Retina (tissue), 1 donor: ENCODE measurements around the gene CARD19.

Experiments used
- DNase-seq: peaks from one replicate; pipeline ENCODE4 v3.0.0-alpha.2; 2016

CARD19 gene

DNA sequence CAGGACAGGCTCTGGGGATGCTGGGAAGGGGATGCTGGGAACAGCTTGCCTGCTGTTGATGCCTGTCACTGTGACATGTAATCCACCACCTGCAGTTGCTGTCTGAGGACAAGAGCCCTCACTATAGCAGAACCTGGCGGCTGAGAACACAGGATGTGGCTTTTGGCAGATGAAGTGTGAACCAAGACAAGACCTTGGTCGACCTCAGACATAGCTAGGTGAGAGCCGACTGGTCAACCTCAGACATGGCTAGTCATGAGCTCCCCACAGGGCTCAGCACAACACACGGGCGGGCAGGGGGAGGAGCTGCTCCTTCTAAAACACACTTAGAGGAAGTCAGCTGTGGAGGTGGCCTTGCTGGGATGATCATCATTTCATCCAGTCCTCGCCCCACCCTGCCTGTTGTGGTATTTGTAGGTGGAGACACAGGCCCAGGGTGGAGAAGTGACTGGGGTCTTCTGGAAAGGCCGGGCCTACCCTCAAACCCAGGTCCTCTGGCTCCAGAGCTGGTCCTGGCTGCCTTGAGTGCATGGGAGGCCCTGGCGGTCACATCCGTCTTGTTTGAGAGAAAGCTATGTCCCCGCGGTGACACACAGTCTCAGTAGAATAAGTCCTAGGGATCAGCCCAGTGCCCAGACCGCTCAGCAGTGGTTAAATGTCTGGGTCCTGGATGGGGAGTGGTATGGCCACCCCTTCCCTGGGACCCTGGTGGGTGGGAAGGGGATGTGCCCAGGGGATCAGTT lies 31.5 kb upstream of the CARD19 start:
- DNase-seq: no peak

DNA sequence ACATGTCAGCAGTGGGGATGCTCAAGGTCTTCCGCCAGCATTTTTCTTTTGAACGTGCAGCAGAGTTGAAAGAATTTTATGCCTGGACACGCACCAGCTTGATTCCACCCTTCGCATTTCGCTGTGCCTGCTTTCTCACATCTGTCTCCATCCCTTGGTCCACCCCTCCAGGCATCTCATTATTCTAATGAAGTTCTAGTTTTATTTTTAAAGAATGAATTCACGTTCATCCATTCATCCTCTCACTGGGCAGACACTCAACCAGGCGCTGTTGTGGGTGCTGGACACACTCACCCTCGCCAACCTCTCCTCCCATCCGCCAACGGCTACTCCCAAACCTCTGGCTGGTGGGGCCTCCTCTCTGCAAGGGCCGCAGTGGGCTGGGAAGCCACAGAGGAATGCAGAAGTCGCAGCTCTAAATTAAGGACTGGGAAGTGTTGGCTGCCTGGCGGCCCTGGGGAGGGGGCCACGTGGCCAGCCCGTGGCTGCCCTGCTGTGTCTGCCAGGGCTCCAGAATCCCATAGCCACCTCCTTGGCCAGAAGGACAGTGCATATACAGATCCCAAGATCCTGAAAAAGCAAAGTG lies 30.8 kb upstream of the CARD19 start:
- no peak for DNase-seq

DNA sequence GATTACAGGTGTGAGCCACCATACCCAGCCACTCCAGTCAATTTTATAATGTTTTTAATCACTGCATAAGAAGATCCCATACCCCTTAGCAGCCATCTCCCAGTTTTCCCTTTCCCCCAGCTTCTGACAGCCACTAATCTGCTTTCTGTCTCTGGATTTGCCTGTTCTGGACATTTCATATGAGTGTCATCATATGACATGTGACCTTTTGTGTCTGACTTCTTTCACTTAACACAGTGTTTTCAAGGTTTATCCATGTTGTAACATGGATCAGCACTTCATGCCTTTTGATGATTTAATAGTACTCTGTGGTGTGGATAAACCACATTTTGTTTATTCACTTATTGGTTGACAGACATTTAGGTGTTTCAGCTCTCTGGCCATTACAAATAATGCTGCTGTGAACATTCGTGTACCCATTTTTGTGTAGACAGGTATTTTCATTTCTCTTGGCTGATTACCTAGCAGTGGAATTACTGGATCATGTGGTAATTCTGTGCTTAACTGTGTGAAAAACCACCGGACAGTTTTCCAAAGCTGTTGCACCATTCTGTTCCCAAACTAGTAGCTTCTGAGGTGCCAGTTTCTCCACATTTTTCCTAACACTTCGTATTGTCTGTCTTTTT lies 28.9 kb upstream of the CARD19 start:
- no peak for DNase-seq

DNA sequence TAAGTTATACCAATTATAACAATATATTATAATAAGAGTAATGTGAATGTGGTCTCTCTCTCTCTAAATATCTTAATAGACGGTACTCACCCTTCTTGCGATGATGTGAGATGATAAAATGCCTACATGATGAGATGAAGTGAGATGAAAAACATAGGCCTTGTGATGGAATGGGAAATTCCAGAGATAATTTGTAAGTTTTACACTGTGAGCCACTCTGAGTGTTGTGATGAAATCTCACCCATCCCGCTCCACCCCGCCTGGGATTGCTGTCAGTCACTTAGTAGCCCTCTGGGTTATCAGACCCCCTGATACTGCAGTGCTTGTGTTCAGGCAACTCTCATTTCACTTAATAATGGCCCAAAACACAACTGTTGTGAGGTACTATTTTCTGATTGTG lies 27.1 kb upstream of the CARD19 start:
- no peak for DNase-seq

DNA sequence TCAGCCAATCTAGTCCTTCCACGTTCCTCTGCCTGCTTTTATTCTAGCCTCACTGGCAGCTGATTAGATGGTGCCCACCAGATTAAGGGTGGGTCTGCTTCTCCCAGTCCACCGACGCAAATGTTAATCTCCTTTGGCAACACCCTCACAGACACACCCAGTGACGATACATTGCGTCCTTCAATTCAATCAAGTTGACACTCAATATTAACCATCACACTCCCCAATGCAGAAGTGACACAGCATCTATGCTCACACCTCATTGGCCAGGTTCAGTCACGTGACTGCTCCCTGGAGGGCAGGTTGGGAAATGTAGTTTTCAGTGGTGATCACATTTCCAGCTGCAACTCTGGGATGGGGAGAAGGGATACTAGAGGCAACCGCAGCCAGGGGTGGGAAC lies 24.6 kb upstream of the CARD19 start:
- DNase-seq: no peak

DNA sequence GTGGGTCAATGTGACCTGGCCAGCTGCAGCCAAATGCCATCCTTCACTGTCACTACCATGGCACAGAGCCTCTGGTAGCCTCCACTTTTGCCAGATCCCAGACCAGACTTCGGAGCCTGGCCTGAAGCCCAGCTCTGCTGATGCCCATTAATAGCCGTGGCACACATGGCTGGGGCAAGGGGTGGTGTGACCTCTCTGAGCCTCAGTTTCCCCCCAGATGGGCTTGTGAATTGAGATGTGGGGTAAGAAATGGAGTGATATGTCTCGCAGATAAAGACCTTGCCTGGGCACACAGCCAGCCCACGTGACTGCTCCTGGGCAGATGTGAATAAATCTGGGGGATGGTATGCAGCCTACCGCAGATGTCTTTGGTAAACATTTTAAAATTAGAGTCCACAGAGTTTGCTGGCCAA lies 23.6 kb upstream of the CARD19 start:
- DNase-seq: no peak

DNA sequence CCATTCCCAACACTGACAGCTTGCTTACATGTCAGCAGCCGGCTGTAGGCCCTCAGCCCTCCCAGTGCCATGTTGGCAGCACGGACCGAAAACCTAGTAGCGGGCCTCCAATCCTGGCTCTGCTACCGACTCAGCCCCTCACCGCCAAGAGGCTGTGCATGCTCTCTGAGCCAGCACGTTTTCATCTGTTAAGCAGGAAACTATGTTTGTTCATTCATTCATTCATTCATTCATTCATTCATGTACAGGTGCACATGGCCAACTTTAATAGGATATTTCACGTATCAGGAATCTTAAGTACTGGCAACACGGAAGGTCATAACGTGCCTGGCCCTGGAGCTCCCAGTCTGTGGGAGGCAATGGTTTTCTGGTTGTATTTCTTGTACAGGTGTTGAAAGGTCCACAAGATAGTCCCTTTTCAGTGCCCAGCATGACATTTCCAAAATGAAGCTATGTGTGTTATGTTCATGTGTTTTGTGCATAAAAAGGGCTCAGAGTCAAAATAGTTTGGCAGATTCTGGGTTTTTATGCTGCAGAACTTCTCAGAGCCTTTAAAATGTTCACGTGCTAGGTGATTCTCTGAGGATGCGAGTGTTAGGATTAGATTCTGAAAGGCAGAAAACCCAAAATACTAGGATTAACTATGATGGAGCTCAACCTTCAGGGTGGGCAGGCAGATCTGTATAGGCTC lies 19.8 kb upstream of the CARD19 start:
- DNase-seq: no peak

DNA sequence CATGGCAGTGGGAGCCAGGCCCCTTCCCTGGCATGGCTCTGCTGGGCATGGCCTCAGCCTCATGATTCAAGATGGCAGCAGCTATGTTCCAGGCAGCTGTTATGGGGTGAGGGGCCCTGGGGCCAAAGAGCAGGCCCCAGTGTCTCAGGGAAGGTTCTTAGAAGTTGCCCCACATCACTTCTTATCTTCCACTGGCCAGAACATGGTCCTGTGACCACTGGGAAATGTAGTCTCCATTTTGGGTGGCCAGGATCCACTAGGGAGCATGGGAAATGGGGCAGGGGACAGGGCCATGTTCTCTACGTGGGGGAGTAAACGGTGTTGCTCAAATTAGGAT lies 19.3 kb upstream of the CARD19 start:
- DNase-seq: no peak

DNA sequence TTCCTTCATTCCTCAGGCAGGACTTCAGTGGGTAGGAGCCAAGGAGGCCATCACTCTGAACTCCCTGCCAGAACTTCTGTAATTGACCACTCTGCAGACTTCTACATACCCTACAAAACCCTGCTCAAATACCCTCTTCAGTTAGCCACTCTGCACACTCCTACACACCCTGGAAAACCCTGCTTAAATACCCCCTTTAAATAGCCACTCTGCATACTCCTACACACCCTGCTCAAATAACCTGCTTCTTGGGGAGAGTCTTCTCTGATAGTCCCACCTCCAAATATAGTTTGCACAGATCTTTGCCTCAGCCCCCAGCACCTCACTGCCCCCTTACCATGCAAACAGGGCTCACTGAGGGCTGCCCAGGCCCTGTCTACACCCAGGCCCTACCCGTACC lies 18.6 kb upstream of the CARD19 start:
- no peak for DNase-seq

DNA sequence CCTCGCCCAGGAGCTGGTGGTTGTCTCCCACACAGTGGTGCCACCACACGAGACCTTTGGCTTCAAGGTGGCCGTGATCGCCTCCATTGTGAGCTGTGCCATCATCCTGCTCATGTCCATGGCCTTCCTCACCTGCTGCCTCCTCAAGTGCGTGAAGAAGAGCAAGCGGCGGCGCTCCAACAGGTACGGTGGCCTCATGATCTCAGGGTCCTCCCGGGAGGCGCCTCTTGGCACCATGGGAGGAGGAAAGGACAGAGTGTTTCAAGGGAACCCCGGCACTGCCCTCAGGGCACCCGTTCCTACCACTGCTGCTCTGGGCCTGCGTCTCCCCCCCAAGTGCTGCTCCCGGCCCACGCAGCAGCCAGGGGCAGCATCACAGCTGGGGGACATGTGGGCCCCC lies 18.2 kb upstream of the CARD19 start:
- DNase-seq: no peak

DNA sequence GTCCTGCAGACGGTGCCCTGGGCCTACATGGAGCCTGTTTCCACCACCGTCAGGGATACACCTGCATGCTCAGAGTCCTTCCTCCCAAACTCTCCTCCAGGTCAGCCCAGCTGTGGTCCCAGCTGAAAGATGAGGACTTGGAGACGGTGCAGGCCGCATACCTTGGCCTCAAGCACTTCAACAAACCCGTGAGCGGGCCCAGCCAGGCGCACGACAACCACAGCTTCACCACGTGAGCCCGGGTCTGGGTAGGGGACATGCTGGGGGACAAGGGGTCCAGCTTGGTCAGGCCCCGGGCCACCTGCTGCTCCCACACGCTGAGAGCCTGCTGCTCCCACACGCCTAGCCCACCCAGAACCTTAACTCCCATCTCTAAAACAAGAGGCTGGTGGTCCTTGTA lies 16.6 kb upstream of the CARD19 start:
- DNase-seq: no peak

DNA sequence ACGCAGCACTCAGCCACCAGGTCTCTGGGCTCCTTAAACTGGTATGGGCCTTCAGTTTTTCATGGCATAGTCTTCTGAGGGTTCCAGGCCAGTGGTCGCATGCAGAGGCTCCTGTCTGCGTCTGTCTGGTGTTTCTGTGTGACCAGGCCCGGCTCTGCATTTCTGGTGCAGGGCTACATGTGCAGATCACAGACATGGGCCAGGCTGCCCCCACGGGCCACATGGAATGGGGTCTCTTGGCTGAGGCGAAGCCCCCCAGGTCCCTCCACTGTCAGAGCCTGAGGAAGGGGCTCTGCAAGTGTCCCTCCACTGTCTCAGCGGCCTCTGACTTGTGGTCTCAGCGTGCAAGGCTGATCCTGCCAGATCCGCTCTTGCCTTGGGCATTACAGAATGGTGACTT lies 15.6 kb upstream of the CARD19 start:
- DNase-seq: no peak

DNA sequence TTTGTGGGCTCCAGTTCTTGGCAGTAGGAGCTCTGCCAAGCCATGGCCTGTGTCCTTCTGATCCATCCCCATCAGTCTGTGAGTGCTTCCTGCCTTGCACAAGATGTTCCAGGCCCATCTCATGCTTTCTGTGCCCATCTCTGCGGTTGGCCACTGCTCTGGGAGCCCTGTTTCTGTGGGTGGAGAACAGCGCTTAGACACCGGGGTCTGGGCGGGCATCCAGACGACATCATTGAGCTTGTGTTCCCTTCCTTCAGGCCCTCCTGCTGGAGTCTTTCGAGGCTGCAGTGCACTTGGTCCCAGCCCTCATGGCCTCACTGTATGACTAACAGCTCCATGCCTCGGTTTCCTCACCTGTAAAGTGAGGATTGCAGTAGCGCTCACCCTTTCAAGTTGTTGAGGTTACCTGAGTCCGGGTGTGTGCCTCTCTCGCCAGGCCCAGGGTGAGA lies 14.9 kb upstream of the CARD19 start:
- no peak for DNase-seq

DNA sequence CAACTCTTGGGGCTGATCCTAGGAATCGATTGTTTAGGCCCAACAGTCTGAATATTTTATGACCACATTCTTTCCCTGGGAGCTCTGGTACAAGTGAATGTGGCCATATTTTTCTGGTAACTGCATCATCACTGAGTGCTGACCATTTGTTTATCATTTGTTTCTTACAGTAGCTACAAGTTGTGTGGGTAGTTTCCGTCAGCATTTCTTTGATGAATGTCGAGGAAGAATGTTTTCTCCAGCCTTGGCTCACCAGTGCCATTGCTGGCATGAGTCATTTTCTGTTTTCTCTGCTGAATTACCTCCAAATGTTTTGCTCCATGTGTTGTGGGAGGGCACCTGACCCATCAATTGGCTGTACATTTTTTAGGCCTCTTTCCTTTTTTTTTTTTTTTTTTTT lies 14.1 kb upstream of the CARD19 start:
- DNase-seq: no peak

DNA sequence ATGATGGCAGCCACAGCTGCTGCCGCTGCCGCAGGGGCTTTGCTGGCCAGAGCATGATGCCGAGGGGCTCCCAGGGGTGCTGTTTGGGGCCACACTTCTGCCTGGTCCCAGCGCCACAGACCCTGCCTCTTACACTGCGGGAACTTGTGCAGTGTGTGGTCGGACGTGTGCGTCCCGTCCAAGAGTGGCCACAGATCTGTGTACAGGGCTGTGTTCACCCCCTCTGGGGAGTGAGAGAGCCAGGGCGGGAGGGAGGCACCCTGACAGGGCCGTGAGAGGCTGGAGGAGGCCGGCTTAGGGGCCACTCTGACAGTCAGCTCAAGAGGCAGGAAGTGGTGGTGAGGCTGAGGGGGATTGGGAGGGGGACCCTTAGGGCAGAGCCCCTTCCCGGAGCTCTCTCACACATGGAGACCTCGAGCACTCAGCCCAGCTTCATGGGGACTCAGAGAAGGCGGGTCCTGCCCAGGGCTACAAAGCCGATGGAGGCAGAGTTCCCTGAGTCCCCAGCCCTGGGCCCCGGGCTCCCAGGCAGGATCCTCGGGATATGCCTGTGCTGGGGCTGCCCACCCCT lies 13.1 kb upstream of the CARD19 start:
- no peak for DNase-seq

DNA sequence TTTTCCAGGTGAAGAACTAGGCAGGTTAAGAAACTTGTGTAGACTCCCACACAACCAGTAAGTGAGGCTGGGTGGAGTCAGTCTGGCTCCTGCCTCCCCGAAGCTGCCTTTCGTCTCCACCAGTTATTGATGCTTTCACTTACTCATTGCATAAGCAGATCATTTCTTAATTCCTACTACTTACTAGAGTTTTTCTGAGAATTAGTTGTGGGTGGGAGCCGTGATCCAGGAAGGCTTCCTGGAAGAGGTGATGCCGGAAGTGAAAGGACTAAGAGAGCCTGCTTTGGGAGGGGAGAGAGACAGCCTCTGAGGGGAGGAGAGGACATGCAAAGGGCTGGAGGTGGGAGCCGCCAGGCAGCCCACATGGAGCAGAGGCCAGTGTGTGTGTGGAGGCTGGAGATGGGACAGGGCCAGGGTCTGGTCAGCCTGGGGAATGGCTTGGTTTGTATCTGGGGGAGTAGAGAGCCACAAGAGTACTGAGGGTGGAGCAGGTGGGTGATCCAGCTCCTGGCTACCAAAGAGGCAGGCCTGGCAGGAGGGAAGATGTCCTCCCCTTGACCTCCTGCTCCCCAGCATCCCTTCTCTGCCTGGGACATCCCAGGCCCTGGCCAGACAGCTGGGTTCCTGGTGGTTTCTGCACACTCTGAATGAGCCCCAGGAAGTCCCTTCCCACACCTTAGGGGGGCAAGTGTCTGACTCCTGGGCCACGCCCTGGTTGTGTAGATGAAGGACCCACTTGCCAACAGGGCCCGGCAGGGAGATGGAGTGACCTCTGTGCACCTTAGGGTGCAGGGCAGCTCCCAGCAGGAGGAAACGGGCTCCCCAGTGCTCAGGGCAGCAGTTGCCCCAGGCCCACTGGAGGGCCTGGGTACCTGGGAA lies 12.2 kb upstream of the CARD19 start:
- DNase-seq: no peak

DNA sequence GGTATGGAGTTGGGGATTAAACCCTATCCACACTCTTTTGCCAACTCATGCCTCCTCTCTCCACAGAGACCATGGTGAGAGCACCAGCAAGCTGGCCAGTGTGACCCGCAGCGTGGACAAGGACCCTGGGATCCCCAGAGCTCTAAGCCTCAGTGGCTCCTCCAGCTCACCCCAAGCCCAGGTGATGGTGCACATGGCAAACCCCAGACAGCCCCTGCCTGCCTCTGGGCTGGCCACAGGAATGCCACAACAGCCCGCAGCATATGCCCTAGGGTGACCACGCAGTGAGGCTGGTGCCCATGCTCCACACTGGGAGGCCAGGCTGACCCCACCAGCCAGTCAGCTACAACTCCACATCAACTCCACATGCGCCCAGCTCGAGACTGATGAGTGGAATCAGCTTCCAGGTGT lies 11.5 kb upstream of the CARD19 start:
- no peak for DNase-seq

DNA sequence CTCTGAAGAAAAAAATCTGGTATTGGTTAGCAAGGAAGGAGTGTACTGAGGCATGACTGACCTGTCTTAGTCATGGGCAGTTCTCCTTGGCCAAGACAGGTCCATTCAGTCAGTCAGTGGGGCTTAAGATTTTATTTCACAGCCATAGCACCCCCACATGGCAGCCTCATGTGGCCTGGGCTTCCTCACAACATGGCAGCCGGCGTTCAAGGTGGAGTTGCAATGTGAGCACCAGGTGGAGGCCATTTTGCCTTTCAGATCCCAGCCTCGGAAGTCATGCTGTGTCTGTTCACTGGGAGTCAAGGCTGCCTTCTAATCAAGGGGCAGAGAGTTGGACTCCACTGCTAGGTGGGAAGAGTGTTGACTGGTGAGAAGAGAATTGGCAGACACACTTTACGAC lies 10.3 kb upstream of the CARD19 start:
- DNase-seq: no peak

DNA sequence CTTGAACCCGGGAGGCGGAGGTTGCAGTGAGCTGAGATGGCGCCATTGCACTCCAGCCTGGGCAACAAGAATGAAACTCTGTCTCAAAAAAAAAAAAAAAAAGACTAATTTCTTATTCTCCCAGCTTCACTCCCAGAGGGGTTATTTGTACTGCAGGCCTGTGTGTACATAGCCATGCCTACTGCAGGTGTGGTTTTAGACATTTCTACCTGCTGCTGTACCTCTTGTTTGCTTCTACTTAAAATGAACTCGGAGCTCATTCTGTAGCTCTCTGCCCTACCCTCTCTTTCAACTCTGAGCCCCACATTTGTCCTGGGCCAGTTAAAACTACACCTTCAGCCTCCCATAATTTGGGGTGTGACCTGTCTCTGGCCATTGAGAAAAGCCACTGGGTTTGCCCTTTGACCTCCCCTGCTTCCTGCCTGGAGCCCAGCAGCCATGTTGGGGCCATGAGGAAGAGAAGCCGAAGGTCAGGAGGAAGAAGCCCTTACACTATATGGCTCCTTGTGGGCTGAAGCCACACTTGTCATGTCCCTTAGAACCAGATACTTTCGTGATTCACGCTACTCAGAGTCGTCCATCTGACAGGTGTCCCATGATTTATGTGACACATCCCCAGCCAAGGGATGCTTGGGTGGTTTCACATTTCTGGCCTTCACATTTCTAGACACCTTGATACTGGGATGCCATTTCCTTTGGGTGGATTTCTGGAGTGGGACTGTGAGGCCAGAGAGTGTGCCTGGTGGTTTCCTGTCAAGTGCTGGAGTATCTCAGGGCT lies 9.4 kb upstream of the CARD19 start:
- DNase-seq: no peak

DNA sequence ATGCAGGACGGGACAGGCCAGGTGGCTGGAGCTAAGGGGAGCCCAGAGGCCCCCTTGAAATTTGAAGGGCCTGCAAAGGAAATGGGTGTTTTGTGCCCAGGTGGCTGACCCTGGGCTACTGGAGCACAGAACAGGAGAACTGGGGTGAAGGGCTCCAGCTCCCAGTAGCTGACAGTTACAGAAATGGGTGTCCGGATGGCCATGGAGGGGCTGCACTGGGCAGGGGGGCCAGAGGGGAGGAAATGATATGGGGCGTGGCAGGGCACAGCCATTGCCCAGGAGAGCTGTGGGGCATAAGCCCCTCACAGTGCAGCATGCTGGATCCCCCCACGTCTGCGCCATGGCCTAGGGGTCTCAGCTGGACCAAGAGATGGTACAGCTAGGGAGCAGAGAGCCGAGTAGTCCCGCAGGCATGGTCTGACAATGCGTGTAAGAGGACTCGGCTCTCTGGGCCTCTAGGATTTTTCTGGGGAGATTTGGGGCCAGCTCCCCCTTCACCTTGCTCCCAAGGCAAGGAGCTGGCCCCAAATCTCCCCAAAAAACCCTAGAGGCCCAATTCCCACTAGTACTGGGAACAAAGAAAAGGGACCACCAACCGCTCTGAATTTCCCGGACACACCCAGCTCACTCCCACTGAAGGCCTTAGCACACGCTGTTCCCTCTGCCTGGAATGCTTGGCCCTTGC lies 7.9 kb upstream of the CARD19 start:
- DNase-seq: no peak

DNA sequence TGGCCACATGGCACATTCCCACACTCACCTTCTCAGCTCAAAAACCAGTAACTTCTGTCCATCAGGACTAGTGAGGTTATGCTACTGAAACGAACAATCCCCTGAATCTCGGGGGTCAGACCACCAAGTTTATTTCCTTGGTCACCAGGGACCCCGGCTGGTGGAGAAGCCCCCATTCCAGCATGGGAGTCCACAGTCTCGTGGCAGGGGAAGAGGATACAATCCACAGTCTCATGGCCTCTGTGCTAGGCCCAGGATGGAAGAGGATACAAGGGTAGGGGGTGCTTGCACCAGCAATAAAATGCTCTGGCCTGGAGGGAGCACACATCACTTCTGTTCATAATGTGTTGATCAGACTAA lies 7.4 kb upstream of the CARD19 start:
- DNase-seq: no peak
